Stimulated activated CD8-positive, alpha-beta memory T cell treated with anti-CD3 and anti-CD28 coated beads, Interleukin-4, amount 100 ng/mL, for 48 hours (primary cell): ENCODE data around the gene MAD1L1.
"Not testable (repeated sequence)": the region's sequence is repeated elsewhere in the genome, so short reads cannot be mapped to it uniquely, and the experiment has no call there.

Experiments used
- DNase-seq: peaks from one replicate; pipeline ENCODE4 v3.0.0-alpha.2; 2020

Gene MAD1L1

DNA sequence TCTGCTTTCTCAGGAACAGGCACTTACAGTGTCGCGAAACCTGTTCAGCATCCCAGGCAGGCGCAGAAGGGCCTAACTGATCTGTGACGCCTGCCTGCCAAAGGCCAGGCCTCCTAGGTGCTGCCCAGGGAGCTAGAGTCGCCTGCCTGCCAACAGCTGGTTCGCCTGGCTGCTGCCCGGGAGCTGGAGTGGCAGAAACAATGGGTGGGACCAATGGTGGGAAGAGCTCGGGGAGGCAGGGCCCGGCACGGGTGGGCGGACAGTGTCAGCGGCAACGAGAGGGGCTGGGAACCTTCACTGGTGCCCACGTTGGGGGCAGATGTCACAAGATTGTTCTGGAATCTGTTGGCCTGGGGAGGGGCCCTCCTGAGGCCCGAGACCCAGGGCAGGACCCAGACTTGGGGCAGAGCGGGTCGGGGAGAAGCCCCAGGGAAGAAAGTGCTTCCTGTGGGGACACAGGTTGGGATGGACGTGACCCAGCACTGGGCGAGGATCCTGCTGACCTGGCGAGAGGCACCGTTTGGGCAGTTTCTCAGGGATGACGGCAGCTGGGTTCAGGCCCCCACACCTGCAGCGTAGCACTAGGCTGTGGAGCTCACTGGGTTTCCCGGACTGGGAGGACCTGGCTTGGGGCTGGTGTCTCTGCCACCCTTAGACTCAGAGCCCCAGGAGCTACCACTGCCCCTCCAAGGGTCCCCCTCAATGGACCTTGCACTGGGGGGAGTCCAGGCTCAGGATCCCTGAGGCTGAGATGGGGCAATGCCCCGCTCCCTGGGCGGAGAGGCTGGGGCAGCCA lies 380.8 kb downstream of the MAD1L1 start:
- DNase-seq = no peak

- no peak for DNase-seq
Measured at GRCh38 chr7:1850976-1851571, 381.7 kb downstream of the MAD1L1 start.

- DNase-seq = no peak
Measured at GRCh38 chr7:1850111-1850975, 382.4 kb downstream of the MAD1L1 start.

GRCh38 chr7:1849351-1850041 lies 383.2 kb downstream of the MAD1L1 start:
- DNase-seq = no peak

GRCh38 chr7:1848911-1849311 lies 383.8 kb downstream of the MAD1L1 start:
- no peak for DNase-seq

- DNase-seq = no peak
Measured at GRCh38 chr7:1848013-1848640, 384.6 kb downstream of the MAD1L1 start.

DNA sequence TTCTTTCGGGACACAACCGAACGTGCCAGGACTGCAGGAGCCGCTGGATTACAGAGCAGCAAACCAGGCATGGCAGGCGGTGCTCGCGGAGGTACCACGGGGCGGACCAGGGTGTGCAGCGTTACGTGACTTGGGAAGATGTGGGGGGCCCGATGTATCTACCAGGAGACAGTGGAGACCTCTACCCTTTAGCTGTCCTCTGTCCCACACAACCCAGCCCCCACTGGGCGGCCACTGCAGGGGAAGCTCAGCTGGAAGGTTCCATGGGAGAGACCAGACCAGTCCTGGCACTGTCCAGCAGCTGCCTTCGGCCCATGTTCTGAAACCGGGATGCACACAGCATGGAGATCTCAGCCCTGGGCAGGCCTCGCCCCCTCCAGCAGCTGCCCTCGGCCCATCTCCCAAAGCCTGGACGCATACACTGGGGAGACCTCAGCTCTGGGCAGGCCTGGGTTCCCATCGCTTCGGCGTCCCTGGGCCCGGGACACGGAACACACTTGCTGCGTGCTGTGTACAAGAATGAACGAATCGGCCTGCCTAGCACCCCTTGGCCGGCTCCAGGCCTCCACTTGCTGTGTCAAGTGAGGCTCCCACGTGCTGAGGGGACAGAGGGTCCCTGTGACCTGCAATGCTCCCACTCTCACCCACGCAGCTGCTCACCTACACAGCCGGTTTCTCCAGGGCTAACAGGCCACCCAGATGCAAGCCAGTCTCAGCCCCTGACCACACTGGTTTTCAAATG lies 385.3 kb downstream of the MAD1L1 start:
- DNase-seq = no peak

GRCh38 chr7:1846331-1847065 lies 386.2 kb downstream of the MAD1L1 start:
- DNase-seq = no peak

- DNase-seq = no peak
Measured at GRCh38 chr7:1845536-1846311, 387.0 kb downstream of the MAD1L1 start.

GRCh38 chr7:1844951-1845390 lies 387.8 kb downstream of the MAD1L1 start:
- no peak for DNase-seq

DNA sequence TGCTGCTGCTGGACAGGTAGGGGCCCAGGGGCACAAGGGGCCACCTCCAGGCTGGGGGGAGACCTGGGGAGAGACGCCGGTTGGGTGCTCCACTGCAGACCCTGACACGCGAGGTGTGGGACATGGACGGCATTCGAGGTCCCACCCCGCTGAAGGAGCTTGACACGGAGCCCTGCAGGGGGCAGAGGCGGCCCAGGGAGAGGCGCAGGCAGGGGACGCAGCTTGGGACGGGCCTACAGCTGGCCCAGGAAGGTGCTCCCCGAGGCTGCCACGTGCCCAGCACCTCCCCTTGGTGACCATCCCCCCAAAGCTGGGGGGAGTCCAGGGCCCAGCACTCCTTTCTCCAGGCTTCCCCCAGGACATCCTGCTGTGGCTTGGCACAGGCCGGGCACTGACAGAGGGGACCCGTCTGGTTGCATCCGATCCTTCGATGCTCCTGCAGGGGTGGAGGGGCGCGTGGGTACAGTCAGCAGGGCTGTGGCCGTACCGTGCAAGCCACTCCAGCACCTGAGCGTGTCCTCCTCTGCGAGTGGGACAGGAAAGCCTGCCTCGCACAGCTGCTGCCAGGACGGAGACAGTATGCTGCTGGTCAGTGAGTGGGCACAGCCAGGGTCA lies 388.3 kb downstream of the MAD1L1 start:
- DNase-seq = no peak

- DNase-seq = no peak
Measured at GRCh38 chr7:1843921-1844335, 388.8 kb downstream of the MAD1L1 start.

- no peak for DNase-seq
Measured at GRCh38 chr7:1843271-1843861, 389.4 kb downstream of the MAD1L1 start.

DNA sequence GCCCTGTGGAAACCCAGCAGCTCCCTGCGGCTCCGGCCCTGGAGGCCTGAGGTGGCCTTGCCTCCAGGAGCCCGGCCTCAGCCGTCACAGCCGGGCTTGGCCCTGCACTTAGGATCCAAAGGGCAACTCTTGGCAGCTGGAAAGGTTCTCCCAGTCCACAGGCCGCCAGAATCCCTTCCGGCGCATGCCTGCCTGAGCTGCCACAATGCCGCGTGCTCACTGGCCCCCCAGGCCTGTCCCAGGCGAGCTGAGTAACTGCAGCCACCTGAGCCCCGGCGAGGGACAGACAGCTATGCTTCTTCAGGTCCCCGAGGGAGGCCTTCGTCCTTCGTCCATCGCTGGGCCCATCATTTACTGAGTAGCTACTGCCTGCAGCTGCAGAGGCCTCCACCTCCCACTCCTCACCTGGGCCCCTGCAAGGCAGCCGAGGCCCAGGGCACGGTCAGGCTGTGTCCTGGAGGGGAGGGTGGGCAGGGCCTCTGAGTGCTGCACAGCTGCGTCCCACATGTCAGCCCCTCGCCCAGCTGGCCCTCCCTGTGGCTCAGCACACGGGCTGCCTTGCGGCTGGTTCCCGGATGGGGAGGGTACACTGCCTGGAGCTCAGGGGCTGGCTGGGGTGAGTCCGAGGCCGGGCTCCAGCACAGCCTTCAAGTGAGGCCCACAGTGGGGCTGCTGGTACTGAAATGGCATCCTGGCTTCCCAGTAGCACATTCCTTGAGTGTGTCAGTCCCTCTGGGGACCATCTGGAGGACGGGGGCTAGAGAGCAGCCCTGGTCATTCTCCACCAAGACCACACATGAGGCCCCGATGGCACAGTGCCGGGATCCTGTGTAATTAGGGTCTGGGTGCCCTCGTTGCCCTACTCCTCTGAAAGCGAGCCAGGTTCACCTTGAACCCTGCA lies 390.2 kb downstream of the MAD1L1 start:
- DNase-seq = no peak

DNA sequence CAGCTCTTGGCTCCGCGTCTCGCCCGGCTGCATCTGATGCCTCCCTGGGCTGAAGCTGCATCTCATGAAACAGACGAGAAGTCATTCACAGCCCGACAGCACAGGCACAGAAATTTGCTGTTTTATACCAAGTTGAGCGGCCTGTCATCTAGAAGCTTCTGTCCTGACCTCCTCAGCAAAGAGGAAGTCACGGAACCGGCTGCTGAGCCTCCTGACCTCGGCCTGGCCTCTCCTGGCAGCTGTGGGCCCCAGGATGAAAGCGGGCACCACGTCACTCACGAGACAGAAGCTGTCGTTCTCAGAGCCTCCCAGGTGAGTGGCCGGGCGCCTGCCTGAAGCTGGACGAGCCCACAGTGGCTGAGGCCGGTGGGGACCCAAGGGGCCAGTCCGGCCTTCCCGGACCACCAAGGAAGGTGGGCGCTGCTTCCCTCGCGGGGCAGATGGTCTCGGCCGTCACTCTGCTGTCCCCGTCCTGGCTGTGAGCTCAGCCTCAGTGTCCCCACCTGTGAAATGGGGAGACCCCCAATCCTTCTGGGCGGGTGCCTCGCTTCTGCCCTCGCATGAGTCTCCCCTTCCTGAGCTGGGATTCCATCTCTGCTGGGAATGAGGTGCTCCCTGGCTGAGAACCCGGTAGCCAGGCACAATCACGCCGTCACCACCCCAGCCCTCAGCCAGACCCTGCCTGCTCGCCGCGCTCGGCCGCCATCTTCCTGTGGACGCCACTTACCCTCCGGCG lies 391.3 kb downstream of the MAD1L1 start:
- DNase-seq = not testable (repeated sequence)

DNA sequence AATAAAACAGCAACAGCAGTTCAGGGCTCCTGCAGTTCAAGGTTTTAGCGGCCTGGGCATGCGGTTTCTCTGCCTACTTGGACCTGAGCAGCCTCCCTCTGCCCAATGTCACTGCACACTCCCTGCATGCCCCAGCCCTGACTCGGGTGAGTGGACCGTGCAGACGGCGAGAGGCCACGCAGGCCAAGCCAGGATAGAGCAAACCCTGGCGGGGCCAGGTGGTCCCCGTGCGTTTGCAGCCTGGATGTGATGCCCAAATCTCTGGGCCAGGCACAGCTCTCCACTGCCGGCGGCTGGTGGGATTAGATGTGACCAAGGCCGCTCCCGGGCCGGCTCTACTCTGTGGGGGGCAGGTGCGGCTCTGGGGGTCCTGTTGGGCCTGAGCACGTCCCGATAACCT lies 392.0 kb downstream of the MAD1L1 start:
- DNase-seq = not testable (repeated sequence)

- no peak for DNase-seq
Measured at GRCh38 chr7:1839701-1840100, 393.0 kb downstream of the MAD1L1 start.
